ENCODE data around the gene SPATA31C1. TPM values are rescaled to one million over a fixed set of nuclear protein-coding genes. Genes with fewer than 3 reads are reported as not detected.
"Not testable (repeated sequence)": the region's sequence is repeated elsewhere in the genome, so short reads cannot be mapped to it uniquely, and the experiment has no call there.

Gene SPATA31C1
- total and polyA plus RNA-seq, 2 experiments from 2014 or later: not detected

DNA sequence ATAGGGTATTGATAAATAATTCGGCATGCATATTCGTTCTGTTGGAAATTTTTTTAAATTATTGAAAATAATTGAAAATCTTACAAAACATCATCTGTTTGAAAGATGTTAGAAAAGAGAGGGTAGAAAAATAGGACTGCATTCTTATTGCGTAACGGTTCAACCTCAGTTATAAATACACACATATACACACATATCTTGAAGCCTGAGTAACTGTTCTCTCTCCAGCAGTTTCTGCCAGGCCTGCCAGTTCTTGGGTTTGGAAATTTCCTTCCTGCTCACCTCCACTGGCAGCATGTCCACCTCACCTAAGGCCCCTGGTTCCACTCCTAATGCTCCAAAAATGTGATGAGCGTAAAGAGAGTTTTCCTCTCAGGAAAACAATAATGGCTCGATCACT lies 26.0 kb upstream of the SPATA31C1 start:
- H3K27me3 ChIP-seq: no peaks in the 10 kb centered on the region

DNA sequence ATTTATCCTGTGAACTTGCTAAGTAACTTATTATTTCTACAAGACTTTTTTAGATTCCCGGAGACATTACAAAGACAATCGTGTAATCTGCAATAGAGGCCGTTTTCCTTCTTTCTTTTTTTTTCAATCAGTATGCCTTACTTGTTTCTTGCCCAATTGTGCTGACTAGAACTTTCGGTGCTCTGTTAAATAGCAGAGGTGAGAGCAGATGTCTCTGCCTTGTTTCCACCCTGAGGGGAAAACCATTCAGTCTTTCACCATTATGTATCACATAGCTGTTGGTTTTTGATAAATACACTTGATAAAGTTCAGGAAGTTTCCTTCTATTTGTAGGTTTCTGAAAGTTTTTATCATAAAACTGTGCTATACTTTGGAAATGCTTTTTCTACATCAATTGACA lies 24.8 kb upstream of the SPATA31C1 start:
- H3K27me3 ChIP-seq: no peaks in the 10 kb centered on the region
- H3K36me3 ChIP-seq: no peaks in the 10 kb centered on the region
- H3K4me1 ChIP-seq (ENCODE audit: low read depth): no peaks in the 10 kb centered on the region
- H3K27ac ChIP-seq: no peak overlapping the region
- no peak overlapping the region for H3K4me3 ChIP-seq
- no peaks in the 10 kb centered on the region for H3K9me3 ChIP-seq (ENCODE audit: low read depth)
- TF ChIP-seq, protein P1, sequence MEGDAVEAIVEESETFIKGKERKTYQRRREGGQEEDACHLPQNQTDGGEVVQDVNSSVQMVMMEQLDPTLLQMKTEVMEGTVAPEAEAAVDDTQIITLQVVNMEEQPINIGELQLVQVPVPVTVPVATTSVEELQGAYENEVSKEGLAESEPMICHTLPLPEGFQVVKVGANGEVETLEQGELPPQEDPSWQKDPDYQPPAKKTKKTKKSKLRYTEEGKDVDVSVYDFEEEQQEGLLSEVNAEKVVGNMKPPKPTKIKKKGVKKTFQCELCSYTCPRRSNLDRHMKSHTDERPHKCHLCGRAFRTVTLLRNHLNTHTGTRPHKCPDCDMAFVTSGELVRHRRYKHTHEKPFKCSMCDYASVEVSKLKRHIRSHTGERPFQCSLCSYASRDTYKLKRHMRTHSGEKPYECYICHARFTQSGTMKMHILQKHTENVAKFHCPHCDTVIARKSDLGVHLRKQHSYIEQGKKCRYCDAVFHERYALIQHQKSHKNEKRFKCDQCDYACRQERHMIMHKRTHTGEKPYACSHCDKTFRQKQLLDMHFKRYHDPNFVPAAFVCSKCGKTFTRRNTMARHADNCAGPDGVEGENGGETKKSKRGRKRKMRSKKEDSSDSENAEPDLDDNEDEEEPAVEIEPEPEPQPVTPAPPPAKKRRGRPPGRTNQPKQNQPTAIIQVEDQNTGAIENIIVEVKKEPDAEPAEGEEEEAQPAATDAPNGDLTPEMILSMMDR (IDR thresholded peaks at IDR 0.05; ENCODE audit: low read depth, low read length): no peak
- no peak for DNase-seq (ENCODE audit: low read depth in 1 of 2, low spot score in 1 of 2)

More for the DNA sequence above, 26.0 kb upstream of the SPATA31C1 start:
- peak in 1 of 2 donors; percentile 23 for DNase-seq (ENCODE audit: low read depth in 1 of 2, low spot score in 1 of 2)
- H3K4me1 ChIP-seq (ENCODE audit: low read depth): no peaks in the 10 kb centered on the region
- H3K4me3 ChIP-seq: no peak overlapping the region
- no peak overlapping the region for H3K27ac ChIP-seq
- H3K9me3 ChIP-seq (ENCODE audit: low read depth): no peaks in the 10 kb centered on the region
- H3K36me3 ChIP-seq: no peaks in the 10 kb centered on the region
- TF ChIP-seq, protein P1 (IDR thresholded peaks at IDR 0.05; ENCODE audit: low read depth, low read length): no peak

DNA sequence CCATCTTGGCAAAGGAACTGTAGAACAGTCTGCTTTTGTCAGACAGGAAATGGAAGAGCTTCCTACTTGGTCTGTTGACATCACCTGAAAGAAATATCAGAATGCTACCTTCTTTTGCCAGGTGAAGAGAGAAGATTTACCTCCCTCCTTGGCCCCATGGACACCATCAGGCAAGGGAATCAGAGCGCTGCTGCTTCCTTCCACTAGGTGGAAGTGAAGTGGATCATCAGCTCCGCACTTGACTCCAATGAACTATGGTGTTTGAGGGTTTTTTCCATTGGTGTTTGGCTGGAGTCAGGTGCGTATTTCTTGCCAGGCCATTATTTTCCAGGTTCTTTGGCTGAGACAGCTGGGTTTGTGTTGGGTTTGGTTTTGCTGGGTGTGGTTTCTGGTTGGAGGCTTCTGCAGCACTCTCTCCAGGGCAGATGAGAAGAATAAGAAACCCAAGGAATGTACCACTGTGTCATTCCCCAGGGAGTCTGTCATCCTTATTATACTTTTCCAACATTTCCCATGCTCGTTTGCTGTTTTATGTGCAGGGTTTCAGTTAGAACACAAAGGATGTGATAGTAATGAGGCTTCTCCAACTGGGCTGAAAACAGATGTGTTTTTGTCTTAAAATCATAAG lies 22.6 kb upstream of the SPATA31C1 start:
- TF ChIP-seq, protein P1 (IDR thresholded peaks at IDR 0.05; ENCODE audit: low read depth, low read length): no peak

DNA sequence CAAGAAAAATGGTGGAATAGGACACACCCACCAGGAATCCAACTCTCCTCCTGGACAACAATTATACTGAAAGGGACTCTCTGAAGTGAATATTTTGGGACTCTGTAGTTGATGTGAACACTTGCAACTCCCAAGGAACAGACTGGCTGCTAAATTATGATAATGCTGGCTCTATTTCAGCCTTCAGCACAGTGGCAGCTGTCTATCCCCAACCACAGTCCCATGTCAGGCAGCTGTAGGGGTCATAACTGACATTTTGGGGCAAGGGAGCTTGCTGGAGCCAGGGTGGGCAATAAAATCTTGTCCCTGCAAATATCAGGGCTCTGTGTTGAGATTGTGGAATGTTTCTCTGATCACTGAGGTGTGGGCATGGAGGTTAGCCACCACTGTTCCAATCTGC lies 20.9 kb upstream of the SPATA31C1 start:
- Histone ChIP-seq H3K9me3 (ENCODE audit: low read depth) (no peaks in the 10 kb centered on the region), H3K27me3 (no peaks in the 10 kb centered on the region), H3K36me3 (no peaks in the 10 kb centered on the region), H3K4me1 (ENCODE audit: low read depth) (no peaks in the 10 kb centered on the region), H3K27ac (no peak overlapping the region), H3K4me3 (no peak overlapping the region)
- no peak for DNase-seq (ENCODE audit: low read depth in 1 of 2, low spot score in 1 of 2)
- TF ChIP-seq, protein P1 (IDR thresholded peaks at IDR 0.05; ENCODE audit: low read depth, low read length): no peak

More for the DNA sequence above, 22.6 kb upstream of the SPATA31C1 start:
- no peak for DNase-seq (ENCODE audit: low read depth in 1 of 2, low spot score in 1 of 2)
- H3K27ac ChIP-seq: no peak overlapping the region
- no peaks in the 10 kb centered on the region for H3K27me3 ChIP-seq
- no peak overlapping the region for H3K4me3 ChIP-seq
- H3K9me3 ChIP-seq (ENCODE audit: low read depth): no peaks in the 10 kb centered on the region
- no peaks in the 10 kb centered on the region for H3K4me1 ChIP-seq (ENCODE audit: low read depth)
- no peaks in the 10 kb centered on the region for H3K36me3 ChIP-seq

DNA sequence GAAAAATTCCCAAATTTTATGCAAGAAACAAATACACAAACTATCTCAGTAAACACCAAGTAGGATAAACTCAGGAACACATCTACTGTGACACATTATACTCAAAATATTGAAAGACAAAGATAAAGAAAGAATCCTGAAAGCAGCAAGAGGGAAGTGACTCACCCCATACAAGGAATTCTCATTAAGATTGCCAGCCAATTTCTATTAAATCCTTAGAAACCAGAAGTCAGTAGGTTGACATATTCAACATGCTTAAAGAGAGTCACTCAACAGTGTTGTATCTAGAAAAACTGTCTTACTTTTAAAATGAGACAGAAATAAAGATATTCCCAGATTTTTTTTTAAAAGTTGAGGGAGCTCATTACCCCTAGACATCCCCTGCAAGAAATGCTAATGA lies 19.6 kb upstream of the SPATA31C1 start:
- Histone ChIP-seq H3K4me3 (no peak overlapping the region), H3K27me3 (no peaks in the 10 kb centered on the region), H3K9me3 (ENCODE audit: low read depth) (no peaks in the 10 kb centered on the region), H3K4me1 (ENCODE audit: low read depth) (no peaks in the 10 kb centered on the region), H3K36me3 (no peaks in the 10 kb centered on the region), H3K27ac (no peak overlapping the region)
- peak in 1 of 2 donors; percentile 49 for DNase-seq (ENCODE audit: low read depth in 1 of 2, low spot score in 1 of 2)
- TF ChIP-seq, protein P1 (IDR thresholded peaks at IDR 0.05; ENCODE audit: low read depth, low read length): no peak

DNA sequence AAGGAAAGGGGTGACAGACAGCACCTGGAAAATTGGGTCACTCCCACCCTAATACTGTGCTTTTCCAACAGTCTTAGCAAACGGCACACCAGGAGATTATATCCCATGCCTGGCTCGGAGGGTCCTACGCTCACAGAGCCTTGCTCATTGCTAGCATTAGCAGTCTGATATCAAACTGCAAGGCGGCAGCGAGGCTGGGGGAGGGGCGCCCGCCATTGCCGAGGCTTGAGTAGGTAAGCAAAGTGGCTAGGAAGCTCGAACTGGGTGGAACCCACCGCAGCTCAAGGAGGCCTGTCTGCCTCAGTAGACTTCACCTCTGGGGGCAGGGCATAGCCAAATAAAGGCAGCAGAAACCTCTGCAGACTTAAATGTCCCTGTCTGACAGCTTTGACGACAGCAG lies 15.4 kb upstream of the SPATA31C1 start:
- not testable (repeated sequence) for H3K27me3 ChIP-seq

More for the DNA sequence above, 15.4 kb upstream of the SPATA31C1 start:
- H3K4me1 ChIP-seq (ENCODE audit: low read depth); H3K36me3 ChIP-seq; H3K9me3 ChIP-seq (ENCODE audit: low read depth); DNase-seq (ENCODE audit: low read depth in 1 of 2, low spot score in 1 of 2); H3K4me3 ChIP-seq; H3K27ac ChIP-seq: not testable (repeated sequence)

Data from cardiac muscle cell (in vitro differentiated cells and primary cell).